Brain microvascular endothelial cell (primary cell): ENCODE data around the gene RCOR3.

Experiments
- DNase-seq: peaks from one replicate; pipeline ENCODE4 v3.0.0-alpha.2; 2020
- H3K27ac ChIP-seq: fragments of 250-450 bp; sonication (Bioruptor Pico); 2 replicates; pipeline ENCODE4 v1.5.1; 2020; ENCODE audit warnings: mild to moderate bottlenecking, moderate library complexity
- H3K27me3 ChIP-seq: fragments of 250-450 bp; sonication (Bioruptor Pico); replicated peaks from 2 replicates; pipeline ENCODE4 v1.5.1; 2020; ENCODE audit warnings: mild to moderate bottlenecking
- H3K36me3 ChIP-seq: fragments of 250-450 bp; sonication (Bioruptor Pico); replicated peaks from 2 replicates; pipeline ENCODE4 v1.5.1; 2020; ENCODE audit warnings: mild to moderate bottlenecking
- H3K4me3 ChIP-seq: 2 replicates; pipeline ENCODE4 v1.5.1; 2011; ENCODE audit warnings: low read depth, mild to moderate bottlenecking, control low read depth, low read length, moderate library complexity
- CTCF ChIP-seq: IDR thresholded peaks from 2 replicates; pipeline ENCODE4 v1.5.1; 2011; ENCODE audit warnings: low read depth, mild to moderate bottlenecking, moderate library complexity, low read length, control low read depth, inconsistent platforms; ENCODE audit errors: missing control alignments
- in situ Hi-C: cut with HindIII; loops from 2 replicates; pipeline ENCODE4 v1.10.0; 2017; ENCODE audit warnings: low sequenced_read_pairs, low pct_ligation_motif_present

The RCOR3 gene

DNA sequence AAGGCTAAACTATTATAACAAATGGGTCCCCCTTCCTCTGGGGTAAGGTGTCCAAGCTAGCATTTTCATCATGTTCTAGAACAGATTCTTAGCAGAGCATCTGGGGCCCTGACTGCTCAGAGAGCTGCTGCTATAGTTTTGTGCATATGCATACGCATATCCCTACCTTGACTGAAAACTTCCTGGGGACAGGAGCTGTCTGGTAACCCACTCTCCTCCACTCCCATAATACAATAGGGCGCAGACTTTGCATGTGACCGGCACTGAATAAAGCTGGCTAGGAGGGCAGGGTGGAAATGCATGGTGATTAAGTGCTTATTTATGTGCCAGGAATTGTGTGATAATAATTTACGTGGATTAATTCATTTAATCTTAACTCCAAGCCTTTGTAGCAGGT lies 79.1 kb downstream of the RCOR3 start:
- in situ Hi-C loops, result no loop called here
- Histone ChIP-seq H3K27ac (no peak overlapping the region), H3K36me3 (no peaks in the 10 kb centered on the region), H3K4me3 (no peak overlapping the region), H3K27me3 (no peaks in the 10 kb centered on the region)
- TF ChIP-seq CTCF, result no peak
- DNase-seq, result no peak

DNA sequence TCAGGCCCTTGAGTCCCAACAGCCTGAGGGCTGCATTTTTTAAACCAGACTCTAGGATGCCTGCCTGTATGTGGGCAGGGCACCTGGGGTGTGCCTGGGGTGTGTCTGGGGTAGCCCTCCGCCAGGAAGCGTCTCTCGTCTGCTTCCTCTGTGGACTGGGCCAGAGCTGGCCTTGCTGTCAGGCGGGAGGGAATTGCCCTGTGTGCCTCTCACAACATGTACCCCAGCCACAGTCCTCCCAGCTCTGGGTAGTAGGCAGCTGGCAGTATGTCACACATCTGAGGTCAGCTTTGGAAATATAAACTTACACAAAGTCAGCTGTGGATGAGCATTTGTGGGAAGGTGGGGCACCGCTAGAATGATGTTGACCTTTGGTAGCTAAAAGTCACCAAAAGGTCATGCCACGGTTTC lies 80.5 kb downstream of the RCOR3 start:
- in situ Hi-C loops, result no loop called here

DNA sequence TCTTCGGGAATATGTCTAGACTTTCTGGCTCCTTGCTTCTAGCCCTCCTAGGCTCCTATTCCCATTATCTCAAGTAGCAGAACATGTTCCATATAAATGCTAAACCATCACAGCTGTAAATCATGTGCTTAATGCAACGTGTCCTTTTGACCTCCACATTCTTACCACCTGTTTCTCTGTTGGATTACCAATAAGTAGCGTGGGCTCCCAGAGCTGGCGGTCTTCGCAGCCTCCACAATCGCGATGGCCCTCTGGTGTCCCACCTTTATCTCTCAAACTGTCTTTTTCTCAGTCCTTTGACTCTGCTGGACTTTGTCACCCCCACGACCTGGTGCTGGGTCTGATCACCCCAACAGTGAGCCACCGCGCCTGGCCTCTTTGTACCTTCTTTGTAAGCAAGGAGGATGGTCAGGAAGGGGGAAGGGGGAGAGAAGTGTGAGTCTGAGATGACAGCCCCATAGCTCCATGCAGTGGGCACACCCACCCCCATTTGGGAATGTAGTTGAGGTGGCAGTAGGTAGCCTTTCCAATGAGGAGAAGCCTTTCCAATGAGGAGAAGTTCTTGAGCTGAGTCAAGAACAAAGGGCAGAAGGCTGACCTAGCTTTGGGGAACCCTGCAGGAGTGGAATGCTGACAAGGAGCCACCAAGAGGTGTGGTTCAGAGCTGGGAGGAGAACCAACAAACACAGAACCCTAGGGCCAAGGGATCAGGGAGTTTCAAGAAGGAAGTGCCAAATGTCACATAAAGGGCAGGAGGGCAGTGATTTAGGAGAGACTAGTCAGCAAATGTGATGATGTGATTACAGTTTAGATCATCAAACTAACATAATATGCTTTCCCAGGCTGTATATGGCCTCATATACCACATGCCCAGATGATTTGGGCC lies 81.7 kb downstream of the RCOR3 start:
- H3K27ac ChIP-seq, result no peak overlapping the region
- TF ChIP-seq CTCF, result no peak
- DNase-seq, result no peak
- H3K4me3 ChIP-seq, result no peak overlapping the region
- no peaks in the 10 kb centered on the region for H3K27me3 ChIP-seq
- H3K36me3 ChIP-seq, result no peaks in the 10 kb centered on the region
- in situ Hi-C loops, result no loop called here

More for the DNA sequence above, 80.5 kb downstream of the RCOR3 start:
- DNase-seq, result no peak
- Histone ChIP-seq H3K27me3 (no peaks in the 10 kb centered on the region), H3K4me3 (no peak overlapping the region), H3K27ac (no peak overlapping the region), H3K36me3 (no peaks in the 10 kb centered on the region)
- TF ChIP-seq CTCF, result no peak

GRCh38 chr1:211341999-211342398 lies 82.8 kb downstream of the RCOR3 start:
- Histone ChIP-seq H3K4me3 (no peak overlapping the region), H3K27me3 (no peaks in the 10 kb centered on the region), H3K27ac (no peak overlapping the region), H3K36me3 (no peaks in the 10 kb centered on the region)
- TF ChIP-seq CTCF, result no peak
- no peak for DNase-seq
- in situ Hi-C loops, result no loop called here

DNA sequence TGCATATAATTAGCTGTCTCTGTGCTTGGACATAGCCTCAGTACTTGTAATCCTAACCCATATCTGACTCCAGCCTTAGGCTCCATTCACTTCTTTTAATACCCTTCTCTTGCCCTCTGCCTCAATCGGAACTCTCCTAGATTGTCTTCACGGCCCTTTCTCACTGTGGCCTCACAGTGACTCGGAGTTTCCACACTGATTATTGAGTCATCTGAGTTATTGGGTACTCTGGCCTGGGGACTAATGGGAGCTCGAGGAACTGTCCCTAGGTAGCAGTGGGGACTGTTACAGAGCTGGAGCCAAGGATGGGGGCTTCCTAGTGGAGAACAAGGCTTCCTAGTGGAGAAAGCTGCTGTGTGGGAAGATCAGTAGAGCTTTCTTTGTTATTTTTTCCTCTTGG lies 84.4 kb downstream of the RCOR3 start:
- no peak for TF ChIP-seq CTCF
- Histone ChIP-seq H3K4me3 (no peak overlapping the region), H3K27me3 (no peaks in the 10 kb centered on the region), H3K27ac (peak overlapping the region; percentile 56), H3K36me3 (no peaks in the 10 kb centered on the region)
- DNase-seq, result no peak
- in situ Hi-C loops, result no loop called here
